SIG-M5 treated with dmso at 0.1 percent for 504 hours (cell line): ENCODE measurements around the gene GUCY1A2.

ENCODE experiments used
- DNase-seq: peaks from one replicate; lab custom pipeline; 2025; ENCODE audit not compliant: unreplicated experiment; lab: John Stamatoyannopoulos, UW

Gene GUCY1A2

DNA sequence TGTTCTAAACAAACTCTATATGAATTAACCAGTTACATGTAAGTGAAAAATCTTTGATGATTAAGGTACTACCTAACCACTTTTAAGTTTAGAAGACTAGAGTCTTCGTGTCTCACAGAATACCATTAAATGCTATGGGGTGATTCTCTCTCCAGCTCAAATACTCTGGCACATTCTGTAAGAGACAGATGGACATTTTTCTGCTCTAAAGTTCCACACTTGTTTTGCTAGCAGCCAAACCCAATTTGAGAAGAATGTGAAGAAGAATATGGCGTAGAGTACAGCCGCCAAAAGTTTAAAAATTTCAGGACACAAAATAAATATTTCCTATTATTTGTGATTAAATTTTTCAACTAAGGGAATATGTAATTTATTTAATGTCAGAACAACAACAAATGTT is 339.1 kb downstream of the GUCY1A2 start:
- DNase-seq: no peak

DNA sequence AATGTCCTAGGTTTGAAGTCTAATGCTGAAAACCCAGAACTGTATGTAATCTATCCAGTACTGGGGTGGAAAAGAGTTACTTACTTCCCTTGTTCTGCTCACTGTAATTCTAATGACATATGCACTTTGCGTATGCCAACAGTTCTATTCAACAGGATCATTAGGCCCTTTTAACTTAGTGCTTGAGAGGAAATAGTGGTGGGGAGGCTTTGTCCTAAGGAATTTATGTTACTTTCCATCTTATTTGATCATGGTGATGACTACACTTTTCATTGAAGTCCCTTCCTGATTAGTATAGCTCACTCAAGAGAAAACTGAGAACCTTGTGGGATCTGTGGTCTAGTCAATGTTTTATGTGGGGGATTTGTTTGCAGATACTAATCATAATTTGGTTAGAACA is 348.2 kb downstream of the GUCY1A2 start:
- no peak for DNase-seq

DNA sequence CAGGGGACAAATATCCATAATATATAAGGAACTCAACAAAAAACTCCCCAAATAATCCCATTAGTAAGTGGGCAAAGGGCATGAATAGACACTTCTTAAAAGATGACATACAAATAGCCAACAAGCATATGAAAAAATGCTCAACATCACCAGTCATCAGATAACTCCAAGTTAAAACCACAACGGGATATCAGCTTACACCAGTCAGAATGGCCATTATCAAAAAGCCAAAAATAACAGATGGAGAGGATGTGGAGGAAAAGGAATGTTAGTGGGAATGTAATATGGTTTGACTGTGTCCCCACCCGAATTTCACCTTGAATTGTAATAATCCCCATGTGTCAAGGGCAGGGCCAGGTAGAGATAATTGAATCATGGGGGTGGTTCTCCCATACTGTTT is 350.1 kb downstream of the GUCY1A2 start:
- DNase-seq: no peak

DNA sequence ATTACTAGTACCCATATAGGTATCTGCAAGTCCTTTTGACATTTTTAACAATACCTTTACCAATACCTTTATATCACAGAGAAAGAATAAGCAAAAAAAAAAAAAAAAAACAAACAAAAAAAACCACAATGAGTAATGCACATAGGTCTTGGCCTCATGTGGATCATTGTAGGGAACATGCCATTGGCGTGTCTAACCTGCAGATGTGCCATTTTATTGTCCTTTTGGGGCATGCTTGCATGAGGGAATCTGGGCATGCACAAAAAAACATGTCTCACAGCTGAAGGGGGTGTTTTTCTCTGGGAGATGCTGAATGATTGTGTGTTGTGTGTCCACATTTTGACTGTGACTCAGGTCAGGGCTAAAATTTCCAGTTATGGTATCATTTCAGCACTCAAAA is 361.6 kb downstream of the GUCY1A2 start:
- DNase-seq: no peak

DNA sequence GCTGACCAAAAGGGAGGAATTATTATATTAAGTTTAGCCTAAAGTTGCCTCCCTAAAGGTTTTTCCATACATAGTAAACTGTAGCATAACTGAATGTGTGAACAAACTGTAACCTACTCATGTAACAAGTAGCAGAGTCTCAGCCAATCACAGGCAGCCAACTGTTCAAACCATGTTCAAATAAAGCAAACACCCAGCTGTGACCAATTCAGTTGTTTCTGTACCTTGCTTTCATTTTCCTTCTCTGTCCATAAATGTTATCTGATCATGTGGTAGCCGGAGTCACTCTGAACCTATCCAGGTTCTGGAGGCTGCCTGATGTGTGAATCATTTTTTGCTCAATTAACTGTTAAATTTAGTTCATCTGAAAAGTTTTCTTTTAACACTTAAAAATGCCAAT is 373.5 kb downstream of the GUCY1A2 start:
- no peak for DNase-seq

DNA sequence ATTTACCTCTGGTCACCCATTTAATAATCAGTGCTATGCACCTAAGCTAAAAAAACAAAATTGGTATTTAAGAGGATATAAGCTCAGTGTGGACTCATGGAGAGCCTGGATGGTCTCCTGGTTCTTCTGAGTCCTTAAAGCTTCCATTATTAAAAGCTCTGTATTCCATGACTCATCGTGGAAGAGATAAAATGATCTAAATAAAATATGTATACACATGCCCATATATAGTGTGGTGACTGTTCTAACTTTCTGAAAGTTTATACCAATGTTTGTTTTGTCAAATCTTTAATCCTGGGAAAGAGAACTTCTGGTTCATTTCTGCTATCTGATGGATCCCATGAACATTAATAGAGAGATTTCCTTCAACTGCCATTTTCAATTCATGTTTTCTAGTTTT is 375.9 kb downstream of the GUCY1A2 start:
- DNase-seq: no peak

DNA sequence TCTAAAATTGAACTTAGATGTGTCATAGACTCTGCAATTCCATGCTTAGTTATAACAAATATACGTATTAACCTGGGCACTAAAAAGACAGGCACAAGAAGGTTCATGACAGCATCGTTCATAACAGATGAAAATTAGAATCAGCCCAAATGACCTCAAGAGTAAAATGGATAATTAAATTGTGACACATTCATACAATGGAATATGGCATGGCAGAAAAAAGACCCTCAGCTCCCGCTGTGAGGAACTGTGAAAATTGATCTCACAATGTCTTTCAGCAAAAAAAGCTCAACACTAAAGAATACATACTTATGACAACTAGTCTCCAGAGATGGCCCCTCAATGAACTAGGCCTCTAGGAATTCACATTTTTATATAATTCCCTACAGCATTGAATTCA is 386.0 kb downstream of the GUCY1A2 start:
- DNase-seq: no peak

DNA sequence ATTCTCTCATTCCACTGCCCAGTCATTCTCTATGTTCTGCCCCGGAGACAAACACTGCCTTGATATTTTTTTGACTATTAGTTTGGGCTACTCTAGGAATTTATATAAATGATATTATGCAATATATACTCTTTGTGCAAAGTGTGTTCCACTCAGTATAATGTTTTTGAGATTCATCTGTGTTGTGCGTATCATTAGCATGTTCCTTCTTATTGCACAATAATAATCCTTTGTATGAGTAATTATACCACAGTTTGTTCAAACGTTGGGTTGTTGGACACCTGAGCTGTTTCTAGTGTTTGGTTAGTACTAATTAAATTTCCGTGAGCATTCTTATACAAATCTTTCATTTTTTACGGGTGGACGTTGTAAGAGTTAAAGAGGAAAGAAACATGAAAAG is 390.6 kb downstream of the GUCY1A2 start:
- no peak for DNase-seq

DNA sequence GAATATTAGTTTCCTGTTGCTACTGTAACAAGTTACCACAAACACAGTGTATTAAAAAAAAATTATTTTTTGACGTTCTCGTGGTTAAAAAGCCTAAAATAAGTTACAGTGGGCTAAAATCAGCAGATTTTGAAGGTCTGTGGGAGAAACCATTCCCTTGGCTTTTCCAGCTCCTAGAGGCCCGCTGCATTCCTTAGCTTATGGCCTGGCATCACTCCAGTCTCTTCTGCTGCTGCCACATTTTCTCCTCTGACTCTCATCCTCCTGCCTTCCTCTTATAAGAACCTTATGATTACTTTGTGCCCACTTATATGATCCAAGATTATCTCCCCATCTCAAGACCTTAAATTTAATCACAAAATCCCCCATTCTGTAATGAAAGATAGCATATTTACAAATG is 392.7 kb downstream of the GUCY1A2 start:
- DNase-seq: no peak

DNA sequence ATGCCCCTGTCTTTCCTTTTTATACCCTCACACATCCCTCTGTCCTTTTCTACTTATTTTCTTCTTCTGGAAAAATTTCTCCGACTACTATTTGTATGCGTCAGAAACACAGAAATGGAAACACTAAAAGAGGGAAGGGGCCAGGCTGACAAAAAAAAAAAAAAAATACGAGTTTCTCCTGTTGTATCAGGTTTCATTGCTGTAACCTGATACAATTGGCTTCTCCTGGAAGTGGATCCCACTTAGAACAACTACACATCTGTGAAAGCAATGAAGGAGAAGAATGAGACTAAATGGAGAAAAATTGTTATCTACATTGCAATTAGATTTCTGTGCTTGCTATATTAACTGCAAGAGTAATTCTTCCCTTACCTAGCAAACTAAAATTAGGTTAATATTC is 393.9 kb downstream of the GUCY1A2 start:
- DNase-seq: no peak
